Astrocyte of the cerebellum (primary cell): ENCODE measurements around the gene PTH2.
"Not testable (repeated sequence)": the region's sequence is repeated elsewhere in the genome, so short reads cannot be mapped to it uniquely, and the experiment has no call there.

Source experiments
- DNase-seq: peaks from one replicate; pipeline ENCODE4 v3.0.0-alpha.2; 2011; ENCODE audit warnings: low read depth
- H3K4me3 ChIP-seq: 2 replicates; pipeline ENCODE4 v1.5.1; 2011; ENCODE audit warnings: mild to moderate bottlenecking, low read depth, low read length, moderate library complexity
- in situ Hi-C: cut with HindIII; loops from 2 replicates; pipeline ENCODE4 v1.10.0; 2017; ENCODE audit warnings: low sequenced_read_pairs
- TF ChIP-seq, protein P1 (sequence below): IDR thresholded peaks from 2 replicates; pipeline ENCODE4 v1.5.1; 2012; ENCODE audit warnings: low read length, low read depth, moderate library complexity, mild to moderate bottlenecking; ENCODE audit errors: missing control alignments

PTH2 gene

DNA sequence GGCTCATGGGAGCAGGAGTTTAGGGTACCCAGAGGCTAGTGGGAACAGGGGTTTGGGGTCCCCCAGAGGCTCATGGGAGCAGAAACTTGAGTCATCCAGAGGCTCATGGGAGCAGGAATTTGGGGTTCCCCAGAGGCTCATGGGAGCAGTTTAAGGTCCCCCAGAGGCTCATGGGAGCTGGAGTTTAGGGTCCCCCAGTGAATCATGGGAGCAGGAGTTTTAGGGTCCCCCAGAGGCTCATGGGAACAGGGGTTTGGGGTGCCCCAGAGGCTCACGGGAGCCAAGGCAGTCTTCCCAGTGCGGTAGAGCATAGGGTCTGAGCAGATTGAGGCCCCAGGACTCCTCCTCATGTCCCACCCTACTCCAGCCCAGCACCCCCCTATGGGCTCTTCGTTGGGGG lies 42.1 kb upstream of the PTH2 start:
- TF ChIP-seq, protein P1, sequence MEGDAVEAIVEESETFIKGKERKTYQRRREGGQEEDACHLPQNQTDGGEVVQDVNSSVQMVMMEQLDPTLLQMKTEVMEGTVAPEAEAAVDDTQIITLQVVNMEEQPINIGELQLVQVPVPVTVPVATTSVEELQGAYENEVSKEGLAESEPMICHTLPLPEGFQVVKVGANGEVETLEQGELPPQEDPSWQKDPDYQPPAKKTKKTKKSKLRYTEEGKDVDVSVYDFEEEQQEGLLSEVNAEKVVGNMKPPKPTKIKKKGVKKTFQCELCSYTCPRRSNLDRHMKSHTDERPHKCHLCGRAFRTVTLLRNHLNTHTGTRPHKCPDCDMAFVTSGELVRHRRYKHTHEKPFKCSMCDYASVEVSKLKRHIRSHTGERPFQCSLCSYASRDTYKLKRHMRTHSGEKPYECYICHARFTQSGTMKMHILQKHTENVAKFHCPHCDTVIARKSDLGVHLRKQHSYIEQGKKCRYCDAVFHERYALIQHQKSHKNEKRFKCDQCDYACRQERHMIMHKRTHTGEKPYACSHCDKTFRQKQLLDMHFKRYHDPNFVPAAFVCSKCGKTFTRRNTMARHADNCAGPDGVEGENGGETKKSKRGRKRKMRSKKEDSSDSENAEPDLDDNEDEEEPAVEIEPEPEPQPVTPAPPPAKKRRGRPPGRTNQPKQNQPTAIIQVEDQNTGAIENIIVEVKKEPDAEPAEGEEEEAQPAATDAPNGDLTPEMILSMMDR, result no peak
- DNase-seq, result no peak
- no peak overlapping the region for H3K4me3 ChIP-seq
- in situ Hi-C loops, result no loop called here

GRCh38 chr19:49463960-49464740 lies 40.9 kb upstream of the PTH2 start:
- in situ Hi-C loops, result no loop called here
- no peak overlapping the region for H3K4me3 ChIP-seq
- TF ChIP-seq, protein P1, result no peak
- DNase-seq, result no peak

DNA sequence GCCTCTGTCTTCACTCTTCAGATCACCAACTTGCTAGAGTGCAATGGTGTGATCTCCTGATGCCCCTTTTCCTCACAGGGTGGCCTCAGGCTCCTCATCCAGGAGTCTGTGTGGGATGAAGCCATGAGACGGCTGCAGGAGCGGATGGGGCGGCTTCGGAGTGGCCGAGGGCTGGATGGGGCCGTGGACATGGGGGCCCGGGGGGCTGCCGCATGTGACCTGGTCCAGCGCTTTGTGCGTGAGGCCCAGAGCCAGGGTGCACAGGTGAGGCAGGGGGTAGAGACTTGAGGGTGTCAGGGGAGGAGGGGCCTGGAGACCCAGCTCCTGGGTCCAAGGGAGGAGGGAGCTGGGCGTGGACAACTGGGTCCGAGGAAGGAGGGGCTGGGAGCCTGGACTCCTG lies 39.3 kb upstream of the PTH2 start:
- TF ChIP-seq, protein P1, result no peak
- no peak overlapping the region for H3K4me3 ChIP-seq
- DNase-seq, result no peak
- in situ Hi-C loops, result no loop called here

GRCh38 chr19:49461656-49462055 lies 38.4 kb upstream of the PTH2 start:
- in situ Hi-C loops, result no loop called here
- no peak for DNase-seq
- H3K4me3 ChIP-seq, result no peak overlapping the region
- TF ChIP-seq, protein P1, result no peak

GRCh38 chr19:49461130-49461529 lies 37.9 kb upstream of the PTH2 start:
- DNase-seq, in situ Hi-C loops, H3K4me3 ChIP-seq: not testable (repeated sequence)

DNA sequence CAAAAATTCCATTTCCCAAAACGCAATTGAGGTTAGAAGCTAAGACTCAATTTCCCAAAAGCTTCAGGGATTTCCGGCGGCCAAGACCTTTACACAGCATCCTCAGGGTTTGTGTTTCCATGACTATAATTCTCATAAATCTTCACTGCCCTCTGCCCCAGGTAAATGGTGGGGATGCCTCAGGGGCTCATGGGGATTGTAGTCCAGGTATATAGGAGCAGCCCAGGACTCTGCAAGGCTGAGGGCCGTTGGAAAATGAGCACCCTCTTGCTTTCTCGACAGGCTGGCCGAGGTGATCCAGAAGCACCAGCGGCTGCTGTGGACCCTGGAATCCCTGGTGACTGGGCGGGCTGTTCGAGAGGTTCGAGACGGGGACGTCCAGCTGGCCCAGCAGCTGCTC lies 36.1 kb upstream of the PTH2 start:
- TF ChIP-seq, protein P1, result no peak
- H3K4me3 ChIP-seq, result no peak overlapping the region
- in situ Hi-C loops, result no loop called here
- no peak for DNase-seq

DNA sequence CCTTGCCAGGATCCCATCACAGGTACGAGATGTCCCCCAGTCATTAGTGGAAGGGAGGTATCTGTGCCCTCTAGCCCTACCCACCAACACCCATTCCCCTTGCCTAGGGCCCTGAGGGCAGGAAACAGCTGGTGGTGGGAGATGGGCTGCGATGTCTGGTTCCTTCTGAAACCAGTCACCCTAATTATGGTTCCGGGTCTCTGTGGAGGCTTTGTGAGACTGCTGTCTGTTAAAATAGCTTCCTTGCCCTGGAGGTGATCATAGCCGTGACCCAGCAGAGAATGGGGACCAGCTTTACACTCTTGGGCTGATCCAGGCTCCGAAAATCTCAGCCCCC lies 35.3 kb upstream of the PTH2 start:
- H3K4me3 ChIP-seq, result no peak overlapping the region
- TF ChIP-seq, protein P1, result no peak
- no peak for DNase-seq
- in situ Hi-C loops, result no loop called here
